ENCODE data around the gene KCNK17.

DNA sequence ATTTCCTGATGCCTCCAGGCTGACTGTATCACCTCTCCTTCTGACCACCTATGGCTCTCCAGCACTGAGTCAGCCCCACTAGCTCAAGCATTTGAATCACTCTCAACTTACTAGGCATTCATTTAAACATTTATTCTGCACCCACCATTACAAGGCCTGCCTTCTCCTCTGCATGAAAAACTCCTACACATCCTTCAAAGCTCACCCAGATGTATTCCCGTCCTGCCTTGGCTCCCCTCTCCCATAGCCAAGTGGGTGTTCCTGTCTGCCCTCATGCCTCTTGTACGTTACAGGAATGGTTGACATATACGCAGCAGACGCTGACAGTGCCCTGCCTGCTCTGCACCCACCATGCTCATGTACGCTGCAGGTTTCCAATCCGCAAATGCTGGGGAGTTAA, 21.6 kb downstream of the KCNK17 start:
- TF ChIP-seq, protein P1, sequence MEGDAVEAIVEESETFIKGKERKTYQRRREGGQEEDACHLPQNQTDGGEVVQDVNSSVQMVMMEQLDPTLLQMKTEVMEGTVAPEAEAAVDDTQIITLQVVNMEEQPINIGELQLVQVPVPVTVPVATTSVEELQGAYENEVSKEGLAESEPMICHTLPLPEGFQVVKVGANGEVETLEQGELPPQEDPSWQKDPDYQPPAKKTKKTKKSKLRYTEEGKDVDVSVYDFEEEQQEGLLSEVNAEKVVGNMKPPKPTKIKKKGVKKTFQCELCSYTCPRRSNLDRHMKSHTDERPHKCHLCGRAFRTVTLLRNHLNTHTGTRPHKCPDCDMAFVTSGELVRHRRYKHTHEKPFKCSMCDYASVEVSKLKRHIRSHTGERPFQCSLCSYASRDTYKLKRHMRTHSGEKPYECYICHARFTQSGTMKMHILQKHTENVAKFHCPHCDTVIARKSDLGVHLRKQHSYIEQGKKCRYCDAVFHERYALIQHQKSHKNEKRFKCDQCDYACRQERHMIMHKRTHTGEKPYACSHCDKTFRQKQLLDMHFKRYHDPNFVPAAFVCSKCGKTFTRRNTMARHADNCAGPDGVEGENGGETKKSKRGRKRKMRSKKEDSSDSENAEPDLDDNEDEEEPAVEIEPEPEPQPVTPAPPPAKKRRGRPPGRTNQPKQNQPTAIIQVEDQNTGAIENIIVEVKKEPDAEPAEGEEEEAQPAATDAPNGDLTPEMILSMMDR (IDR thresholded peaks at IDR 0.05) = no peak
- TF ChIP-seq ZFX (IDR thresholded peaks at IDR 0.05; ENCODE audit: borderline replicate concordance) = no peak
